HG02943 (cell line): ENCODE results near the gene TMEM151A.
"Not testable (repeated sequence)": the region's sequence is repeated elsewhere in the genome, so short reads cannot be mapped to it uniquely, and the experiment has no call there.

Experiments used
- ATAC-seq: cut with Tn5 transposase; IDR thresholded peaks from one replicate; pipeline ENCODE4 v1.9.1; 2021; ENCODE audit warnings: mild to moderate bottlenecking, low read depth, moderate library complexity; ENCODE audit not compliant: unreplicated experiment

Gene TMEM151A

GRCh38 chr11:66320289-66320688 is 28.6 kb downstream of the TMEM151A start:
- ATAC-seq = not testable (repeated sequence)

- not testable (repeated sequence) for ATAC-seq
These were observed 29.1 kb downstream of the TMEM151A start for GRCh38 chr11:66320748-66321147.

GRCh38 chr11:66321606-66322005 is 29.9 kb downstream of the TMEM151A start:
- no peak for ATAC-seq

GRCh38 chr11:66322732-66323427 is 31.2 kb downstream of the TMEM151A start:
- no peak for ATAC-seq

GRCh38 chr11:66323684-66324083 is 32.0 kb downstream of the TMEM151A start:
- no peak for ATAC-seq

- ATAC-seq = no peak
These were observed 33.0 kb downstream of the TMEM151A start for GRCh38 chr11:66324664-66325063.

GRCh38 chr11:66325263-66325671 is 33.6 kb downstream of the TMEM151A start:
- no peak for ATAC-seq

- no peak for ATAC-seq
These were observed 34.8 kb downstream of the TMEM151A start for GRCh38 chr11:66326261-66327111.

- ATAC-seq = no peak
These were observed 35.7 kb downstream of the TMEM151A start for GRCh38 chr11:66327171-66328030.

GRCh38 chr11:66328031-66328301 is 36.3 kb downstream of the TMEM151A start:
- no peak for ATAC-seq

- no peak for ATAC-seq
These were observed 36.8 kb downstream of the TMEM151A start for GRCh38 chr11:66328302-66329144.

GRCh38 chr11:66329165-66329673 is 37.5 kb downstream of the TMEM151A start:
- no peak for ATAC-seq

GRCh38 chr11:66330931-66331330 is 39.2 kb downstream of the TMEM151A start:
- no peak for ATAC-seq

- no peak for ATAC-seq
These were observed 40.1 kb downstream of the TMEM151A start for GRCh38 chr11:66331542-66332370.

GRCh38 chr11:66332371-66333219 is 40.9 kb downstream of the TMEM151A start:
- ATAC-seq = no peak

- no peak for ATAC-seq
These were observed 41.7 kb downstream of the TMEM151A start for GRCh38 chr11:66333220-66333877.

- no peak for ATAC-seq
These were observed 42.4 kb downstream of the TMEM151A start for GRCh38 chr11:66333896-66334604.
